Right hindlimb (tissue), 1 donor: ENCODE data around the gene CFH.
"Not testable (repeated sequence)": the region's sequence is repeated elsewhere in the genome, so short reads cannot be mapped to it uniquely, and the experiment has no call there.

Source experiments
- DNase-seq: peaks from one replicate; pipeline ENCODE4 v3.0.0-alpha.2; 2018

The CFH gene

DNA sequence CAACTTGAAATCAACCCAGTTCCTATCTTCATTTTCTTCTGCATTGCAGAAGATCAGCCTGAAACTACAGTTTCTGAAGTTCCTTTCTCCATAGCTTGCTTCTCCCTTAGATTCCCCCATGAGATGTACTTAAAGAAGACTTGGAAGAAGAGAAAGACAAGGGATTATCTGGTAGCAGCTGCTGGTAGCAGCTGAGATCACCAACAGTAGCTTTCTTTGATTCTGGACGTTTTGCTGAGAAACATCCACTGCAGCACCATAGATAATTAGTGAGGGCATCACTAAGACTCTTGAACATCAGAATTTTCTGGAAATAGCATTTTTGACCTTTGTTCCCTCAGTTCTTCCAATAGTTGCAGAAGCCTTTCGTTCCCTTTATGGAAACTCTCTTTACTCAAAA lies 122.3 kb downstream of the CFH start:
- peak; percentile 27 for DNase-seq

- no peak for DNase-seq
Measured at GRCh38 chr1:196774603-196775002, 122.8 kb downstream of the CFH start, which contains the start of gene CFHR3. Gene CFHR3, plus strand, starts transcription at chr1:196774840. Its CDS starts 47 bp downstream, at chr1:196774887.

- no peak for DNase-seq
Measured at GRCh38 chr1:196777603-196778002, 125.8 kb downstream of the CFH start.

DNA sequence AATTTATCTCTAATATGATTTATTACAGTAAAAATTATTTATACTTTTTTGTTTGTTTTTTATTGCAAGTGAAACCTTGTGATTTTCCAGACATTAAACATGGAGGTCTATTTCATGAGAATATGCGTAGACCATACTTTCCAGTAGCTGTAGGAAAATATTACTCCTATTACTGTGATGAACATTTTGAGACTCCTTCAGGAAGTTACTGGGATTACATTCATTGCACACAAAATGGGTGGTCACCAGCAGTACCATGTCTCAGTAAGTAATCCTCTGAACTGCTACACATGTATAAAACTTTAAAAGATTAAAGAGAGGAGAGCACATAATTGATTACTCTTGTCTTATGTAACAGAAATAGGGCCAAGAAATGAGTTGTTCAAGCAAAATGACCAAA lies 127.2 kb downstream of the CFH start:
- no peak for DNase-seq

- not testable (repeated sequence) for DNase-seq
Measured at GRCh38 chr1:196791252-196791651, 139.4 kb downstream of the CFH start.

DNA sequence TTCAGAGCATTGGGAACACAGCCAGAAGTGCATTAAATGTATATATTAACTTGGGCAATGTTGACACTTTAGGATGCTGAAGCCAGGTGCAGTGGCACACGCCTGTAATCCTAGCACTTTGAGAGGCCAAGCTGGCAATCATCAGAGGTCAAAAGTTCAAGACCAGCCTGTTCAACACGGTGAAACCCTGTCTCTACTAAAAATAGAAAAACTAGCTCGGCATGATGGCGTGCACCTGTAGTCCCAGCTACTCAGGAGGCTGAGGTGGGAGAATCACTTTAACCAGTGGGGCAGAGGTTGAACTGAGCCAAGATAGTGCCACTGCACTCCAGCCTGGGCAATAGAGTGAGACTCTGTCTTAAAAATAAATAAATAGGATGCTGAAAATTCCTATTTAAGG lies 142.3 kb downstream of the CFH start:
- not testable (repeated sequence) for DNase-seq
